ENCODE measurements around the gene AKT3.

Gene AKT3

GRCh38 chr1:243462929-243463697 lies 386.9 kb downstream of the AKT3 start:
- H3K4me3 ChIP-seq (ENCODE audit: low read depth in 1 of 5, low read length in 5 of 5): no peak overlapping the region
- peaks cover 0 to 2% (median 0%) of the 10 kb centered on the region in 5 donors for H3K4me1 ChIP-seq (ENCODE audit: control insufficient read depth in 5 of 5, insufficient read depth in 5 of 5, low read length in 5 of 5)
- no peaks in the 10 kb centered on the region for H3K27me3 ChIP-seq (ENCODE audit: control insufficient read depth in 5 of 5, insufficient read depth in 4 of 5, low read length in 5 of 5)
- no peak overlapping the region for H3K9ac ChIP-seq (ENCODE audit: low read length in 5 of 5)
- no peaks in the 10 kb centered on the region for H3K9me3 ChIP-seq (ENCODE audit: control insufficient read depth in 5 of 5, low read length in 5 of 5)
- H3K36me3 ChIP-seq (ENCODE audit: control insufficient read depth in 5 of 5, insufficient read depth in 5 of 5, low read length in 5 of 5): peaks cover 12 to 28% (median 17%) of the 10 kb centered on the region in 5 donors
- H3K27ac ChIP-seq (ENCODE audit: low read depth, low read length): no peak overlapping the region

GRCh38 chr1:243461700-243462099 lies 388.3 kb downstream of the AKT3 start:
- Histone ChIP-seq H3K27me3 (ENCODE audit: control insufficient read depth in 5 of 5, insufficient read depth in 4 of 5, low read length in 5 of 5) (no peaks in the 10 kb centered on the region), H3K4me3 (ENCODE audit: low read depth in 1 of 5, low read length in 5 of 5) (no peak overlapping the region), H3K9ac (ENCODE audit: low read length in 5 of 5) (no peak overlapping the region)

GRCh38 chr1:243459059-243459458 lies 391.0 kb downstream of the AKT3 start:
- H3K9ac ChIP-seq (ENCODE audit: low read length in 5 of 5): no peak overlapping the region
- peaks cover 14 to 31% (median 17%) of the 10 kb centered on the region in 5 donors for H3K36me3 ChIP-seq (ENCODE audit: control insufficient read depth in 5 of 5, insufficient read depth in 5 of 5, low read length in 5 of 5)
- no peak overlapping the region for H3K4me3 ChIP-seq (ENCODE audit: low read depth in 1 of 5, low read length in 5 of 5)
- H3K27ac ChIP-seq (ENCODE audit: low read depth, low read length): no peak overlapping the region
- no peaks in the 10 kb centered on the region for H3K27me3 ChIP-seq (ENCODE audit: control insufficient read depth in 5 of 5, insufficient read depth in 4 of 5, low read length in 5 of 5)
- peaks cover 0 to 2% (median 0%) of the 10 kb centered on the region in 5 donors for H3K4me1 ChIP-seq (ENCODE audit: control insufficient read depth in 5 of 5, insufficient read depth in 5 of 5, low read length in 5 of 5)
- no peaks in the 10 kb centered on the region for H3K9me3 ChIP-seq (ENCODE audit: control insufficient read depth in 5 of 5, low read length in 5 of 5)

More at GRCh38 chr1:243461700-243462099, 388.3 kb downstream of the AKT3 start:
- peaks cover 12 to 21% (median 14%) of the 10 kb centered on the region in 5 donors for H3K36me3 ChIP-seq (ENCODE audit: control insufficient read depth in 5 of 5, insufficient read depth in 5 of 5, low read length in 5 of 5)
- no peak overlapping the region for H3K27ac ChIP-seq (ENCODE audit: low read depth, low read length)
- peaks cover 0 to 2% (median 0%) of the 10 kb centered on the region in 5 donors for H3K4me1 ChIP-seq (ENCODE audit: control insufficient read depth in 5 of 5, insufficient read depth in 5 of 5, low read length in 5 of 5)
- no peaks in the 10 kb centered on the region for H3K9me3 ChIP-seq (ENCODE audit: control insufficient read depth in 5 of 5, low read length in 5 of 5)

GRCh38 chr1:243457363-243457982 lies 392.6 kb downstream of the AKT3 start:
- H3K27me3 ChIP-seq (ENCODE audit: control insufficient read depth in 5 of 5, insufficient read depth in 4 of 5, low read length in 5 of 5): no peaks in the 10 kb centered on the region
- no peak overlapping the region for H3K27ac ChIP-seq (ENCODE audit: low read depth, low read length)
- no peaks in the 10 kb centered on the region for H3K9me3 ChIP-seq (ENCODE audit: control insufficient read depth in 5 of 5, low read length in 5 of 5)
- no peak overlapping the region for H3K9ac ChIP-seq (ENCODE audit: low read length in 5 of 5)
- H3K4me1 ChIP-seq (ENCODE audit: control insufficient read depth in 5 of 5, insufficient read depth in 5 of 5, low read length in 5 of 5): peaks cover 0 to 2% (median 0%) of the 10 kb centered on the region in 5 donors
- no peak overlapping the region for H3K4me3 ChIP-seq (ENCODE audit: low read depth in 1 of 5, low read length in 5 of 5)
- H3K36me3 ChIP-seq (ENCODE audit: control insufficient read depth in 5 of 5, insufficient read depth in 5 of 5, low read length in 5 of 5): peaks cover 12 to 30% (median 17%) of the 10 kb centered on the region in 5 donors

GRCh38 chr1:243455760-243456651 lies 394.0 kb downstream of the AKT3 start:
- Histone ChIP-seq H3K9ac (ENCODE audit: low read length in 5 of 5) (no peak overlapping the region), H3K4me1 (ENCODE audit: control insufficient read depth in 5 of 5, insufficient read depth in 5 of 5, low read length in 5 of 5) (peaks cover 0 to 4% (median 0%) of the 10 kb centered on the region in 5 donors), H3K9me3 (ENCODE audit: control insufficient read depth in 5 of 5, low read length in 5 of 5) (no peaks in the 10 kb centered on the region), H3K36me3 (ENCODE audit: control insufficient read depth in 5 of 5, insufficient read depth in 5 of 5, low read length in 5 of 5) (peaks cover 4 to 19% (median 11%) of the 10 kb centered on the region in 5 donors), H3K4me3 (ENCODE audit: low read depth in 1 of 5, low read length in 5 of 5) (no peak overlapping the region), H3K27ac (ENCODE audit: low read depth, low read length) (no peak overlapping the region), H3K27me3 (ENCODE audit: control insufficient read depth in 5 of 5, insufficient read depth in 4 of 5, low read length in 5 of 5) (no peaks in the 10 kb centered on the region)

- no peak overlapping the region for H3K27ac ChIP-seq (ENCODE audit: low read depth, low read length)
- peaks cover 5 to 16% (median 6%) of the 10 kb centered on the region in 5 donors for H3K36me3 ChIP-seq (ENCODE audit: control insufficient read depth in 5 of 5, insufficient read depth in 5 of 5, low read length in 5 of 5)
- no peaks in the 10 kb centered on the region for H3K9me3 ChIP-seq (ENCODE audit: control insufficient read depth in 5 of 5, low read length in 5 of 5)
- no peaks in the 10 kb centered on the region for H3K27me3 ChIP-seq (ENCODE audit: control insufficient read depth in 5 of 5, insufficient read depth in 4 of 5, low read length in 5 of 5)
- H3K4me3 ChIP-seq (ENCODE audit: low read depth in 1 of 5, low read length in 5 of 5): no peak overlapping the region
- H3K9ac ChIP-seq (ENCODE audit: low read length in 5 of 5): no peak overlapping the region
- H3K4me1 ChIP-seq (ENCODE audit: control insufficient read depth in 5 of 5, insufficient read depth in 5 of 5, low read length in 5 of 5): peaks cover 0 to 4% (median 0%) of the 10 kb centered on the region in 5 donors
Measured at GRCh38 chr1:243454328-243454997, 395.6 kb downstream of the AKT3 start.

GRCh38 chr1:243452092-243452491 lies 398.0 kb downstream of the AKT3 start:
- H3K36me3 ChIP-seq (ENCODE audit: control insufficient read depth in 5 of 5, insufficient read depth in 5 of 5, low read length in 5 of 5): peaks cover 5 to 16% (median 6%) of the 10 kb centered on the region in 5 donors
- no peaks in the 10 kb centered on the region for H3K27me3 ChIP-seq (ENCODE audit: control insufficient read depth in 5 of 5, insufficient read depth in 4 of 5, low read length in 5 of 5)
- no peak overlapping the region for H3K9ac ChIP-seq (ENCODE audit: low read length in 5 of 5)
- H3K4me1 ChIP-seq (ENCODE audit: control insufficient read depth in 5 of 5, insufficient read depth in 5 of 5, low read length in 5 of 5): peaks cover 0 to 7% (median 4%) of the 10 kb centered on the region in 5 donors
- no peaks in the 10 kb centered on the region for H3K9me3 ChIP-seq (ENCODE audit: control insufficient read depth in 5 of 5, low read length in 5 of 5)
- no peak overlapping the region for H3K4me3 ChIP-seq (ENCODE audit: low read depth in 1 of 5, low read length in 5 of 5)
- H3K27ac ChIP-seq (ENCODE audit: low read depth, low read length): no peak overlapping the region

- Histone ChIP-seq H3K27me3 (ENCODE audit: control insufficient read depth in 5 of 5, insufficient read depth in 4 of 5, low read length in 5 of 5) (no peaks in the 10 kb centered on the region), H3K27ac (ENCODE audit: low read depth, low read length) (no peak overlapping the region), H3K4me3 (ENCODE audit: low read depth in 1 of 5, low read length in 5 of 5) (no peak overlapping the region), H3K4me1 (ENCODE audit: control insufficient read depth in 5 of 5, insufficient read depth in 5 of 5, low read length in 5 of 5) (peaks cover 0 to 7% (median 4%) of the 10 kb centered on the region in 5 donors), H3K9ac (ENCODE audit: low read length in 5 of 5) (no peak overlapping the region), H3K36me3 (ENCODE audit: control insufficient read depth in 5 of 5, insufficient read depth in 5 of 5, low read length in 5 of 5) (peaks cover 1 to 17% (median 7%) of the 10 kb centered on the region in 5 donors), H3K9me3 (ENCODE audit: control insufficient read depth in 5 of 5, low read length in 5 of 5) (no peaks in the 10 kb centered on the region)
Measured at GRCh38 chr1:243449373-243449772, 400.7 kb downstream of the AKT3 start.

- Histone ChIP-seq H3K27ac (ENCODE audit: low read depth, low read length) (no peak overlapping the region), H3K9ac (ENCODE audit: low read length in 5 of 5) (no peak overlapping the region), H3K27me3 (ENCODE audit: control insufficient read depth in 5 of 5, insufficient read depth in 4 of 5, low read length in 5 of 5) (no peaks in the 10 kb centered on the region), H3K4me3 (ENCODE audit: low read depth in 1 of 5, low read length in 5 of 5) (no peak overlapping the region), H3K36me3 (ENCODE audit: control insufficient read depth in 5 of 5, insufficient read depth in 5 of 5, low read length in 5 of 5) (peaks cover 0 to 12% (median 4%) of the 10 kb centered on the region in 5 donors), H3K4me1 (ENCODE audit: control insufficient read depth in 5 of 5, insufficient read depth in 5 of 5, low read length in 5 of 5) (peaks cover 0 to 14% (median 4%) of the 10 kb centered on the region in 5 donors), H3K9me3 (ENCODE audit: control insufficient read depth in 5 of 5, low read length in 5 of 5) (no peaks in the 10 kb centered on the region)
Measured at GRCh38 chr1:243447844-243448243, 402.2 kb downstream of the AKT3 start.
